Mucosa of gallbladder (tissue), 1 donor: Measurements from ENCODE around the gene GPR37L1. TPM values are rescaled to one million over a fixed set of nuclear protein-coding genes. Genes with fewer than 3 reads are reported as not detected.
"Not testable (repeated sequence)": the region's sequence is repeated elsewhere in the genome, so short reads cannot be mapped to it uniquely, and the experiment has no call there.

ENCODE experiments used
- DNase-seq: peaks from one replicate; pipeline ENCODE4 v3.0.0-alpha.2; 2020; ENCODE audit warnings: low spot score
- total RNA-seq: library from RNA; stranded (reverse); gene quantifications from one replicate; pipeline ENCODE4 v1.2.1, GENCODE V29; 2021
- donor health status: DM: no; HTN: no; CAD: no.

The GPR37L1 gene
- total RNA-seq, 1 donor from 2014 or later: 0.14 TPM

- no peak for DNase-seq
Observed at GRCh38 chr1:202133001-202133400, 10.3 kb downstream of the GPR37L1 start.

DNA sequence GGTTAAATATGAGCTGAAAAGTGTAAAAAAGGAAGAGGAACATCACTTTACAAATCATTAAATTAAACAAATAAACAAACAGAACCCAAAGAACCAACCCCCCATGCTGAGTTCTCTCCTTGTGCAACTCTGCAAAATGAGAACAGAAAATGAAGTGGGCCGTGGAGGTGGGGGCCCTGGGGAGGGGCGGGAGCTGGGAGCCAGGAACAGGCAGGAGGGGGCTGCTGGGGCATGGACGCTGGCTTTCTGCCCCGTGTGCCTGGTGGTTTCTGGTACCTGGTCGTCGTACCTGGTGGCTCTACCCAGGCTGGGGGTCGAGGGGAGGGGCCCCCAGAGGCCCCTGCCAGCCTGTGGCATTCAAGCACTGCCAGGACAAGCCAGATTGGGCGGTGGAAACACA, 10.8 kb downstream of the GPR37L1 start:
- no peak for DNase-seq

DNA sequence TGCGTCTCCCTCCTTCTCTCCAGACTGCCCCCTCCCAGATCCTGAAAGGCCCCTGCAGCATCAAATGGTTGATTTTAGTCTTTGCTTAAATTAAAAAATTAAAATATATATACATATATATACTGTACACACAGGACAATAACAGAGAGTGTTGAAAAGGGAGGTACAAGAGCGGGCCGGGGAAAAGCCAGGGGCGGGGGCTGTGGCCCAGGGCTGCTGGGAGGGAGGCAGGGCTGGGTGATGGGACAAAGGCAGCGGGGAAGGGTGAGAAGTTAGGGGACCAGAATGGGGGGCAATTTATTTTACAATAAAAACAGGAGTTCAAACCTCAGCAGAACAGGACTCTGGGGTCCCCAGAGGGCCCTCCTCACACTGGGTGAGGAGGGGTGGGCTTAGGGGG, 11.3 kb downstream of the GPR37L1 start:
- DNase-seq: no peak

- DNase-seq: peak; percentile 59
Observed at GRCh38 chr1:202134645-202135172, 12.0 kb downstream of the GPR37L1 start.

DNA sequence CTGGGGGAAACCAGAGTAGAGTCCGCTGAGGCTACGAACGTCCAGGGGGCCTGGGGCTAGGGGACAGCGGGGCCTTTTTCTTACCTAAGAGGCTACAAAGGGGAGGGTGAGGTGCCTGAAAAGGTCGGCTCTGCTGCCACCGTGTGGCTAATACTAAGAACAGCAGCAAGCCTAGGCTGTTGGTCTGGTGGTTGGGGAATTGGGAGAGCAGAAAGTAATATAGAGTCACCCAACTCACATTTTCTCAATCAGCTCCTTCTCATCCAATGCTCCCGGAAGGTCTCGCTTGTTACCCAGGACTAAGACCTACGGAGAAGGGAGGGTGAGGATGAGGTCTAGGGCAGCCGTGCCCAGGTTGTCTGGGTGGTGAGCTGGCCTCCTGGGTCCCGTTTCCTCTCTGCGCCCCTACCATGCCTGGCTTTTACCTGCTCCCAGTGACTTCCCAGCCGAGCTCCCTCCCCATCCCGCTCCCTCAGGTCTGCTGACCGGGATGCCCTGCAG, 12.6 kb downstream of the GPR37L1 start:
- peak; percentile 59 for DNase-seq

GRCh38 chr1:202140833-202141232, 18.1 kb downstream of the GPR37L1 start:
- DNase-seq: no peak

DNA sequence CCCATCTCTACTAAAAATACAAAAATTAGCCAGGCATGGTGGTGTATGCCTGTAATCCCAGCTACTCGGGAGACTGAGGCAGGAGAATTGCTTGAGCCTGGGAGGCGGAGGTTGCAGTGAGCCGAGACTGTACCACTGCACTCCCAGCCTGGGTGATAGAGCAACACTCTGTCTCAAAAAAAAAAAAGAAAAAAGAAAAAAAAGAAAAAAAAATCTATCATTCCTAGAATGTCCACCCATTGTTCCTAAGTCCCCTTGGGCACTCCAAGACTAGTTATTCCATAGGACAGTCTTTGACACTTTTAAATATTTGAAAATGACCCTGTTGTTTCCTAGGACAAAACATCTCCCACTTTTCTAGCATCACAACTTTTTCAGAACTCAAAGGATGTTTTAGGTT, 18.8 kb downstream of the GPR37L1 start:
- not testable (repeated sequence) for DNase-seq

GRCh38 chr1:202143011-202143767, 20.5 kb downstream of the GPR37L1 start:
- DNase-seq: no peak

DNA sequence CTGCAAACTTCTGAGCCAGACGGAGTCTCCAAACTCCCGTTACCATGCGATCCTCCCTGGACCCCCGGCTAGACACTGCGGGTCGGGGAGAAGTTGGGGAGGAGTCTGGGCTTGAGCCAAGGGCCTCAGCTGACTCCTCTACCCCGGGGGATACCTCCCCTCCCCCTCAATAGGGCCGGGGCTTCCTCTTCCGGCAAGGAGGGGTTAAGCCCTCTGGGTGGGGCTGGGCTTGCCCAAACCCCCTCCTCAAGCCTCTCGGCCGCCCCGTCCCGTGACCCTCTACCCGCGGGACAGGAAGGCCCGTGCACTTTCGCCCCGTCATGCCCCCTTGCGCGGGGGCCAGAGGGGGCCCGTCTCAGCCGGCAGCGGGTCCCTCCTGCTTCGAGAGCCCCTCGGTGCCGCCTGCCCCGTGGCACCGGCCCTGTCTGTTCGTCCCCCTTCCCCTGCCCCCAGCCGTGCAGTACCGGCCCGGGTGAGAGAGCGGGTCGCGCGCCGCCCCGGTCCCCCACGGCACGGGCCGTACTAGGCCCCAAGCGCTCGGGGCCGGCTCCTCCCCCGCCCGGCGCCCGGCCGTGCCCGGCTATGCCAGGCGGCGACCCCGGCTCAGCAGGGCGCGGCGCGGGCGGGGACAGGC, 21.2 kb downstream of the GPR37L1 start:
- no peak for DNase-seq

DNA sequence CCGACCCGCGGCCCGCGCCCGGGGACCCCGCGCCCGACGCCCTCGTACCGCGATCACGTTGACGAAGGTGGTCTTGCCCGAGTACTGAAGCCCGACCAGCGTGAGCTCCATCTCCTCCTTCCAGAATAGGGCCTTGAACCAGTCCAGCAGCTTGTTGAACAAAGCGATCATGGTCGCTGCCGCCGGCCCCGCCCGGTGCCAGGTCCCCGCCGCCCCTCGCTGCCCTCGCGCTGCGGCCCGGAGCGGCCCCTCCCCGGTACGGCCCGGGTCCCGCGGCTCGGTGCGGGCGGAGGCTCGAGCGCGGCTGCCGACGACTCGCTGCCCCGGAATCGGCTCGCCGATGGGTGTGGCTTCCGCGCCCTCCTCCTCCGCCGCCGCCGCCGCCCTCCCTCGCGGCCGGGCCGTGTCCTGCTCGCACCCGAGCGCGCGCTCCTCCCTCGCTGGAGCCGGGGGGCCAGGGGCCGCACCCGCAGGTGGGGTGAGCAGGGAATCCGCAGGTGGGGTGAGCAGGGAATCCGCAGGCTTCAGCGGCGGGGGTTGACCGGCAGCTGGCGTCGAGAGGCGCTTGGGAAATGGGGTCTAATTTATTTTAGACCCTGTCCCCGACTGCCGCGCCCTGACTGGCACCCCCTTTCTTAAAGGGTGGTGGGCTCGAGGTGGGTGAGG, 21.8 kb downstream of the GPR37L1 start, which contains the start of gene ARL8A:
ARL8A (minus strand) TSS at position 336 of the 666 bp plus-strand sequence; CDS start at position 171, 165 bp downstream.
- peak; percentile 58 for DNase-seq

DNA sequence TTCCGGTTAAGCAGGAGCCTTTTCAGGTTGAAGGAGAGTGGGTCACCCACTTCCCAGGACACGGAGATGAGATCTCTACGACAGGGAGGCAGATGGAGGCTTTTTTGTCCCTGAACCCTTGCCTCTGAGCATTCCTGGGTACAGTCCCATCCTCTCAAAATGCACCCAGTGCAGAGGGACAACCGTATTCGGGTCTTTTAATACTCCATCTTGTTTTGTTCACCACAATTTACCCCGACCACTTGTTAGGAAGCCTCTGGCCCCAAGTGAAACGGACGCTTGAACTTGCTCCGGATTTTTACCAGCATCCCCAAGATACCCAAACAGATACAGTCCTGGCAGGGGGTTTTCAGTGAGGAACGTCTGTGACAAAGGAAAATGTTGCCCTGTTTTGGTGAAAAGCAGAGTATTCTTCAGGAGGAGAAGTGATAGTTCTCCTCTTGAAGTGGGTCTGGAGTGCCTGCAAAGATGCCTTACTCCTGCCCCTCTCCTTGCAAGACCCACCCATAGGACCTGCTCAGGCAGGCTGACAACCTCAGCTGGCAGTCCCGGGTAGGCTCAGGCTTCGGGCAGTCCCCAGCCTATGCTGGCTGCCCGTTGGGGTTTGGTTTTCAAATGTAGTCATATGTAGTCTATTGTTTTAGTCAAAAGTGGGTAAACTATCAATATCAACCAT, 22.5 kb downstream of the GPR37L1 start:
- no peak for DNase-seq

GRCh38 chr1:202145744-202146140, 23.0 kb downstream of the GPR37L1 start:
- not testable (repeated sequence) for DNase-seq

DNA sequence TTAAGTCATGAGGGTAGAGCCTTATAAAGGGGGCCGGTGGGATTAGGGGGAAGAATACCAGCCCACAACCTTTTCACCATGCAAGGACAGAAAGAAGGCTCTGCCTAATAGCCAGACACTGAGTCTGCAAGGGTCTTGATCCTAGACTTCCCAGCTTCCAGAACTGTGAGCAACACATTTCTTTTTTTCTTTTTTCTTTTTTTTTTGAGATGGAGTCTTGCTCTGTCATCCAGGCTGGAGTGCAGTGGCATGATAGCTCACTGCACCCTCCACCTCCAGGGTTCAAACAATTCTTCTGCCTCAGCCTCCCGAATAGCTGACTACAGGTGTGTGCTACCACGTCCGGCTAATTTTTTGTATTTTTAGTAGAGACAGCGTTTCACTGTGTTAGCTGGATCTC, 23.6 kb downstream of the GPR37L1 start:
- DNase-seq: no peak

GRCh38 chr1:202146993-202147392, 24.3 kb downstream of the GPR37L1 start:
- no peak for DNase-seq

DNA sequence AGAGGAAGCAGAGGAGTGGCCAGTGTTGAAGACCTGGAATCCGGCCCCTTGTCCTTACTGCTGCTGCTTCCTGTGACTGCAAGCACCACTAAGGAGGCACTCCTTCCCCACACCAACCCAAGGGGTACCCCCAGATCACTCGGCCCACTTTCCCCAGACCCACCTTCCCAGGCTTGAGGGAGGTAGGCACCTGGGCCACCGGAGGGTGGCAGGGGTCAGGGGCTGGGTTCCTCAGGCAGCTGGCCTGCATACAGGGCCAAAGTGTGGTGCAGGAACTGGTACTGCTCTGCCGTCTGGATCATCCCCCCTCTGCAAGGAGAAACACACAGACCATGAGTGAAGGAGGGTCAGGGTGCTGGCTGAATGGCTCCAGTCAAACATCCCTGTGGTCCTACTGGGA, 25.7 kb downstream of the GPR37L1 start:
- no peak for DNase-seq

- DNase-seq: no peak
Observed at GRCh38 chr1:202149566-202149965, 26.8 kb downstream of the GPR37L1 start.

- no peak for DNase-seq
Observed at GRCh38 chr1:202150187-202150586, 27.5 kb downstream of the GPR37L1 start.

DNA sequence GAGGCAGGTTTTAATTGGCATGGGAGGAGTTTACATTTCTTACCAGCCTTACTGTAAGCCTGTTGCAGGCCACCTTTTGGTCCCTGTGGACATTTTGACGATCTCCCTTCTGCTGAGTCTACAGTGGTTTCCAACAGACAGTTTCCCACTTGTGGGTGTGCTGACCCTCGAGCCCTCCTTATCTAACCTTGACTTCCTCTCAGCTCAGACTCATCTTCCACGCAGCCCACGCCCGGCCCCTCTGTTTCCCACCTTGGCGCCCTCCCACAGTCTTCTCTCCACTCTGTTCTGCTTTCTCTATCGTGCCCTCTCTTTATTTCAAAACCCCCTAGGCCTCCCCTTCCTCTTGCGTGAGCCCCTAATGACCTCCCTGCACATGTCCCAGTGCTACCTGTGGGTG, 27.9 kb downstream of the GPR37L1 start:
- no peak for DNase-seq

DNA sequence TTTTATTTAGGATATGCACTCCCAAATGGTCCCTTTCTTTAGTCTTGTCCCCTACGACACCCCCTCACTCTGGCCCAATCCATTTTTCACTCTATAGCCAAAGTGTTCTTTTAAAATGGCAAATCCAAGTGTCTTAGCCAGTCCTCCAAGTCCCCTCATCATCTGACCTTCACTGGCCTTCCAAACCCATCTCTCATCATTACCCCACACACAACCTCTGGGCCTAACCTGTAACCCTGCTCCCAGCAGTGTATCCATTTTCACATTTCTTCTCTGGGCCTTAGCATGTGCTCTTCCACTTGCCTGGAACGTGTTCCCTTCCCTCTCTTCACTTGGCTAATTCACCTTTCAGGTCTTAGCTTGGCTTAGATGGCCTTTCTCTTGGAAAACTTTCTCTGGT, 28.3 kb downstream of the GPR37L1 start:
- DNase-seq: no peak

DNA sequence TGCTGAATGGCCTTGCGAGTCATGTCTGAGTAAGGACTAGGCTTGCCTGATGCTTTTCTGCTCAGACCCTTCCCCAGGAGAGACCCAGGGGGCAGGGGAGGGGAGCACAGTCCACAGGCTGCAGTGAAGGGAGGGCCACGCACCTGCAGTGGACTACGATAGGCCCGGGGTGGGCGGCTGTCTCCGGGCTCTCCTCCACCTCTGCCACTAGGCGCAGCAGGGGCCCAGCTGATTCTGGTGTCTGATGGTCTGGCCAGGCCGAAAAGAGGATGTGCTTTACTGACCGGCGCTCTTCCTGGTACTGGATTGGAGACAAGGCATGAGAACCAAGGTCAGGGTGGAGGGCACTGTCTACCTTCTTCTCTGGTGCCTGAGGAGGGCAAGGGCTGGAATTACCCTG, 29.7 kb downstream of the GPR37L1 start:
- DNase-seq: no peak

DNA sequence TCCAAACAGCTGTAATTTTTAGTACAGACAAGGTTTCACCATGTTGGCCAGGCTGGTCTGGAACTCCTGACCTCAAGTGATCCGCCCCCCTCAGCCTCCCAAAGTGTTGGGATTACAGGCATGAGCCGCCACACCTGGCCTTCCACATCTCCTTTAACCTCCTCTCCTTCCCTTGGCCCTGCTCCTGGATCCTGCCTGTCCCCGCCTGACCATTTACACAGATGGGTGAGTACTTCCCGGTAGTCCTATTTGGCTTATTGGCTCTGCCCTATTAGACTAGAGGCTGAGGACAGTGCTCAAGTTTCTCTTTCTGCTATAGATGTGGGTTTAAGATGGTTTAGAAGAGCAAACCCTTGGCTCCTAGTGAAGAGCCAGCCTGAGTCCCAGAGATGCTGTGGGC, 30.6 kb downstream of the GPR37L1 start:
- DNase-seq: no peak
